BLaER1 (cell line): ENCODE results near the gene LY6G6D.

Source experiments
- H3K27ac ChIP-seq: shearing (Covaris generic); formaldehyde crosslinking; 2 replicates; pipeline ENCODE4 v1.8.1; 2022
- H3K27me3 ChIP-seq: shearing (Covaris generic); formaldehyde crosslinking; 2 replicates; pipeline ENCODE4 v1.8.1; 2022
- H3K36me3 ChIP-seq: shearing (Covaris generic); formaldehyde crosslinking; 2 replicates; pipeline ENCODE4 v1.8.1; 2022
- H3K4me1 ChIP-seq: shearing (Covaris generic); formaldehyde crosslinking; 2 replicates; pipeline ENCODE4 v1.8.1; 2022
- H3K4me2 ChIP-seq: shearing (Covaris generic); formaldehyde crosslinking; 2 replicates; pipeline ENCODE4 v1.8.1; 2022
- H3K4me3 ChIP-seq: shearing (Covaris generic); formaldehyde crosslinking; 2 replicates; pipeline ENCODE4 v1.8.1; 2022
- H3K9ac ChIP-seq: shearing (Covaris generic); formaldehyde crosslinking; 2 replicates; pipeline ENCODE4 v1.8.1; 2022
- H3K9me3 ChIP-seq: shearing (Covaris generic); formaldehyde crosslinking; 2 replicates; pipeline ENCODE4 v1.8.1; 2022
- H4K20me1 ChIP-seq: shearing (Covaris generic); formaldehyde crosslinking; 2 replicates; pipeline ENCODE4 v1.8.1; 2022
- Cebpa-rat ChIP-seq: shearing (Covaris generic); IDR thresholded peaks from 2 replicates; pipeline ENCODE4 v1.8.1; 2022

Gene LY6G6D

GRCh38 chr6:31717499-31718222 lies 2.5 kb downstream of the LY6G6D start:
- H3K36me3 ChIP-seq = no peaks in the 10 kb centered on the region
- H3K9me3 ChIP-seq = no peaks in the 10 kb centered on the region
- TF ChIP-seq Cebpa-rat = no peak
- H3K4me3 ChIP-seq = no peak overlapping the region
- H3K27ac ChIP-seq = no peak overlapping the region
- no peaks in the 10 kb centered on the region for H4K20me1 ChIP-seq
- H3K4me1 ChIP-seq = peaks cover 44% of the 10 kb centered on the region
- no peak overlapping the region for H3K9ac ChIP-seq
- no peak overlapping the region for H3K4me2 ChIP-seq
- H3K27me3 ChIP-seq = no peaks in the 10 kb centered on the region

DNA sequence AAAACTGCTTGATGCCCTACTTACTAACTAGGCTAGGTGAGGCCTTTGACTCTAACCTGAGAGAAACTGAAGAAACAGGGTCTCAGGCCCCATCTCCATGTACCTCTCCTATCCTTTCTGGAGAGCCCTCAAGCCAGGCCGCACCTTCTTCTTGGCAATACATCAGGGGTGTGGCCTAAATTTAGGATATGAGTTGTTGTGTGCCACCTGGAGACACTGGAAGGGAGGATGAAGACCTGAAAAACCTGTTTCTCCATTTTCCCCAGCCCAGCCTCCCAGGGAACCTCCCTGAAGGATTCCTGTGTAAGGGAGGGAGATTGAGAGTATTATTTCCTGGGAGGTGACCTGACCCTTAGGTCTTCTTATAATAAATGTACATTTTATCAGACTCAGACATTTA lies 3.1 kb downstream of the LY6G6D start:
- Histone ChIP-seq H3K9ac (no peak overlapping the region), H3K27ac (no peak overlapping the region), H3K4me2 (no peak overlapping the region)

DNA sequence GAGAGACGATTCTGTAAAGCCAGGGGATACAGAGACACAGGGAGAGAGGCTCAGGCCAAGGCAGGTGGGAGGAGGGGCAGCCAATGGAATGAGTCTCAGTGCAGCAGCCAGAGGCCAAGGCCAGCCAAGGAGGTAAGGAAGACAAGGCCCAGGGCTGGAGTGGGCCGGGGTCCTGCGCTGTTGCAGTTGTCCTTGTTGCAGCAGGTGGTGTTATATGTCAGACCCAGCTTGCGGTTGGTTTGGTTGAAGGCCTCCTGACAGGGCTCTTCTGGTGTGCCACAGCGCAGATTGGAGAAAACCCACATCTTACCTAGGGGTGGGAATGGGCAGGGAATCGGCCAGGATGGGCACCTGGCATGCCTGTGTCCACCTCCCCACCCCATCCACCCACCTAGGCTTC lies 3.9 kb downstream of the LY6G6D start:
- Histone ChIP-seq H3K27ac (no peak overlapping the region), H3K4me1 (peaks cover 44% of the 10 kb centered on the region), H4K20me1 (peaks cover 7% of the 10 kb centered on the region), H3K4me2 (no peak overlapping the region), H3K27me3 (no peaks in the 10 kb centered on the region), H3K36me3 (peaks cover 2% of the 10 kb centered on the region; the same call in 1 of the 2 replicates), H3K9me3 (no peaks in the 10 kb centered on the region), H3K4me3 (no peak overlapping the region), H3K9ac (no peak overlapping the region)
- no peak for TF ChIP-seq Cebpa-rat

More for the DNA sequence above, 3.1 kb downstream of the LY6G6D start:
- no peaks in the 10 kb centered on the region for H4K20me1 ChIP-seq
- no peak overlapping the region for H3K4me3 ChIP-seq
- H3K9me3 ChIP-seq = no peaks in the 10 kb centered on the region
- H3K4me1 ChIP-seq = peaks cover 44% of the 10 kb centered on the region
- H3K27me3 ChIP-seq = no peaks in the 10 kb centered on the region
- no peaks in the 10 kb centered on the region for H3K36me3 ChIP-seq
- TF ChIP-seq Cebpa-rat = no peak

DNA sequence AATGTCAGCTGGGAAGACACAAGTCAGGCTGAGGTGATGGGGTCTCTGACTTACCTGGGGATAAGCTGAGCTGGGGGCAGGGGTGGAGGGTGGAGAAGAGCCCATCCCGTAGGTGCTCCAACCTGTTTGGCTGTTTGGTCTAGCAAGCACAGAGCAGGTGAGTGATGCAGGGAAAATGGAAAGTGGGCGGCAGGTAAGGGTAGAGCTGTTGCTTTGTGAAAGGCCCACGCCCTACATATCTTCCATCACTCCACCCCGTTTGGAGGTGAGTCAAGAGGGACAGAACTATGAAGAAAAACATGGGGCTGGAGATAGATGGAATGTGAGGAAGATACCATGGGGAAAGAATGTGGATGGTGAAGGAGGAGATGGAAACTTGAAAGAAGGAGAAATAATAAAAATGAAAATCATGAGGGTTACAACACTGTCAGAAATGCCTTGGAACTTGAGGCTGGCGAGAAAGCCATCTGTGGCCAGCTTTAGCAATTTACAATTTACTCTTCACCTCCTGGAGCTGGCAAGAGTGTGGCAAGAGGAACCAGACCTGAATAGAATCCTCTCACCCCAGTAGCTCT lies 5.1 kb downstream of the LY6G6D start:
- H3K27me3 ChIP-seq = no peaks in the 10 kb centered on the region
- no peak overlapping the region for H3K4me3 ChIP-seq
- H4K20me1 ChIP-seq = peaks cover 17% of the 10 kb centered on the region
- H3K9ac ChIP-seq = no peak overlapping the region
- H3K4me1 ChIP-seq = peaks cover 44% of the 10 kb centered on the region
- no peak overlapping the region for H3K27ac ChIP-seq
- TF ChIP-seq Cebpa-rat = no peak
- peaks cover 7% of the 10 kb centered on the region; the same call in 1 of the 2 replicates for H3K36me3 ChIP-seq
- no peaks in the 10 kb centered on the region for H3K9me3 ChIP-seq
- H3K4me2 ChIP-seq = no peak overlapping the region

DNA sequence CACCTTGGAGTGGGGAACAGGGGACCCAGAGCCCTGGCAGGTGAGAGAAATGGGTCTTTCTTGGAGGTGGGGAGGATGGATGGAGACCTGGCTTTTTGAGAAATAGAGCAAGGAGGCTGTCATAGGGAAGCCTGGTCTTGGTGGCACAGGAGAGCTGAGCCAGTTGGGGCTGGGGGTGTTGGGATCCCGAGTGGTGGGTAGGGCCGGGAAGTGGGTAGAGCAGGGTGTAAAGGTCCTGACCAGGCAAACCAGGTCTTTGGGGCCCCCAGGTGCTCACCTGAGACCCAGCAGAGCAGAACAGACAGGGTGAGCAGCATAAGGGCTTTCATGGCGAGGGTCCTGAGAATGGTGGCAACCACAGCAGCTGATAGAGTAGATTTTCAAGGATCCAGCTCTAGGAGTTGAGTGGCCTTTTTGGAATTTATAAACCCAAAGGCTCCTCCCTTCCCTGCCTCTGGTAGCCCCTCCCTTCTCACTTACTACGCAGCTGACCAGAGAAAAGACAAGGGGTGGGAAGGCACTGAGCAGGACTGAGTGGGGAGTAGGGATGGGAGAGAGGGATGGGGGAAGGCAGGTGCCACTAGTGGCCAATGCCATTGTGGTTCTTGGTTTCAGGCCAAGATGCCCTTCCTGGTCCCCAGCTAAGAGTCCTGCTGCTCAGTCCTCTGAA lies 6.3 kb downstream of the LY6G6D start, which contains the start of gene LY6G6C:
Gene LY6G6C (minus strand): TSS at position 396 of the 670 bp plus-strand sequence. CDS start 67 bp downstream, at position 329.
- Histone ChIP-seq H3K4me3 (no peak within 1 kb of the TSS), H3K36me3 (peaks cover 19% of the 10 kb centered on the region), H3K4me2 (peak within 1 kb of the TSS; percentile 99), H3K27ac (peak within 1 kb of the TSS; percentile 66; the same call in 1 of the 2 replicates), H3K9me3 (no peaks in the 10 kb centered on the region), H3K4me1 (peaks cover 53% of the 10 kb centered on the region), H3K9ac (no peak within 1 kb of the TSS), H4K20me1 (peaks cover 23% of the 10 kb centered on the region), H3K27me3 (no peaks in the 10 kb centered on the region)
- no peak for TF ChIP-seq Cebpa-rat

DNA sequence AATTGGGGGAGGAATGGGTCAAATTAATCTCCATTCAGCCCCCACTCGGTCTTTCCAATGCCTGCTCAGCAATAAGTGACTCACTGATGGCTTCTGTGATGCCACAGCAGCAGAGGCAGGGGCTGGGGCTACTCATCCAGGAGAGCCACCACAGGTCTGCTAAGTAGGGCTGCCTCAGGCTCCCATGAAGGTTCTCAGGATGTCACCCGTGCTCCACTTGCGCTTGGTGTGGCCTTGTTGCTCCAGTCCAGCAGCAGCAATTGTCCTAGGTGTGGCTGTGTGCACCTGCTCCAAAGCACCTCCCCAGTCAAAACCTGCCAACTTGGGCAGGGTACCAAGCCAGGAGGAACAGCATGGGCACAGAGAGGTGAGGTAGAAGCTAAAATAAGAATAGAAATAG lies 7.0 kb downstream of the LY6G6D start:
- Histone ChIP-seq H3K36me3 (peaks cover 26% of the 10 kb centered on the region), H3K27me3 (no peaks in the 10 kb centered on the region)

DNA sequence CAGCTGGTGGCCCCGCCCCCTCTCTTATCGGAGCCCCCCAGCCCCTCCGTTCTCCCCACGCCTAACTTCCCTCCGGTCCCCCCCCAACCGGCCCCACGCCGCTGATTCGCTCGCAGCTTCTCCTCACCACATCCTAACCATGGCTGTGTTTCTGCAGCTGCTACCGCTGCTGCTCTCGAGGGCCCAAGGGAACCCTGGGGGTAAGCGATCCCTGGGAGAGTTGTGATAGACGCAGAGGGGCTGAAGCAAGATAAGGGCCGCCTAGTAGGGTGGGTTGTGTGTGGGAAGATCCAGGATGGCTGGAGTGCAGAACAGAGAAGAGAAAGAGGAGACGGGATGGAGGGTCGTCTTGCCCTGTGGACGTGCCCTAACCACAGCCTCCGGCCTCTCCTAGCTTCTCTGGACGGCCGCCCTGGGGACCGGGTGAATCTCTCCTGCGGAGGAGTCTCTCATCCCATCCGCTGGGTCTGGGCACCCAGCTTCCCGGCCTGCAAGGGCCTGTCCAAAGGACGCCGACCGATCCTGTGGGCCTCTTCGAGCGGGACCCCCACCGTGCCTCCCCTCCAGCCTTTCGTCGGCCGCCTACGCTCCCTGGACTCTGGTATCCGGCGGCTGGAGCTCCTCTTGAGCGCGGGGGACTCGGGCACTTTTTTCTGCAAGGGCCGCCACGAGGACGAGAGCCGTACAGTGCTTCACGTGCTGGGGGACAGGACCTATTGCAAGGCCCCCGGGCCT lies 8.3 kb downstream of the LY6G6D start, which contains the start of gene MPIG6B:
Gene MPIG6B (plus strand): TSS at position 129 of the 735 bp plus-strand sequence. CDS start 11 bp downstream, at position 140.
- Histone ChIP-seq H3K4me2 (peak within 1 kb of the TSS; percentile 99), H3K4me3 (peak within 1 kb of the TSS; percentile 56), H3K36me3 (peaks cover 29% of the 10 kb centered on the region), H3K9ac (peak within 1 kb of the TSS; percentile 55; the same call in 1 of the 2 replicates), H3K27ac (peak within 1 kb of the TSS; percentile 83), H3K9me3 (no peaks in the 10 kb centered on the region), H3K4me1 (peaks cover 72% of the 10 kb centered on the region), H3K27me3 (no peaks in the 10 kb centered on the region), H4K20me1 (peaks cover 39% of the 10 kb centered on the region)
- TF ChIP-seq Cebpa-rat = peak; percentile 31; the same call in 1 of the 2 replicates

More for the DNA sequence above, 7.0 kb downstream of the LY6G6D start:
- Histone ChIP-seq H3K9ac (no peak overlapping the region), H3K9me3 (no peaks in the 10 kb centered on the region), H3K4me1 (peaks cover 60% of the 10 kb centered on the region), H3K4me2 (peak overlapping the region; percentile 99; the same call in 1 of the 2 replicates), H3K27ac (no peak overlapping the region), H3K4me3 (no peak overlapping the region), H4K20me1 (peaks cover 30% of the 10 kb centered on the region)
- no peak for TF ChIP-seq Cebpa-rat

- Histone ChIP-seq H3K4me1 (peaks cover 79% of the 10 kb centered on the region), H3K36me3 (peaks cover 34% of the 10 kb centered on the region), H3K9ac (peak overlapping the region; percentile 55; the same call in 1 of the 2 replicates), H4K20me1 (peaks cover 47% of the 10 kb centered on the region), H3K4me2 (peak overlapping the region; percentile 99), H3K27ac (peak overlapping the region; percentile 83), H3K27me3 (no peaks in the 10 kb centered on the region), H3K9me3 (no peaks in the 10 kb centered on the region), H3K4me3 (peak overlapping the region; percentile 56)
- TF ChIP-seq Cebpa-rat = no peak
These were observed 9.0 kb downstream of the LY6G6D start for GRCh38 chr6:31723980-31724691.
